T-helper 2 cell treated with Interferon-gamma antibody and Interleukin-4, amounts not matched to agents 100 ng/mL and 5 ng/mL, for 36 hours (primary cell): ENCODE results near the gene SHE. TPM values are rescaled to one million over a fixed set of nuclear protein-coding genes. Genes with fewer than 3 reads are reported as not detected.
"Not testable (repeated sequence)": the region's sequence is repeated elsewhere in the genome, so short reads cannot be mapped to it uniquely, and the experiment has no call there.

Source experiments
- intact Hi-C: fragments of 100-400 bp; cut with micrococcal nuclease; formaldehyde crosslinking; loops from one replicate; pipeline ENCODE4 v1.15.1; 2023
- total RNA-seq: library from RNA; stranded (reverse); gene quantifications from 2 replicates; pipeline ENCODE4 v1.2.3, GENCODE V29; 2022

SHE gene
- total RNA-seq, result not detected in 2 replicates

DNA sequence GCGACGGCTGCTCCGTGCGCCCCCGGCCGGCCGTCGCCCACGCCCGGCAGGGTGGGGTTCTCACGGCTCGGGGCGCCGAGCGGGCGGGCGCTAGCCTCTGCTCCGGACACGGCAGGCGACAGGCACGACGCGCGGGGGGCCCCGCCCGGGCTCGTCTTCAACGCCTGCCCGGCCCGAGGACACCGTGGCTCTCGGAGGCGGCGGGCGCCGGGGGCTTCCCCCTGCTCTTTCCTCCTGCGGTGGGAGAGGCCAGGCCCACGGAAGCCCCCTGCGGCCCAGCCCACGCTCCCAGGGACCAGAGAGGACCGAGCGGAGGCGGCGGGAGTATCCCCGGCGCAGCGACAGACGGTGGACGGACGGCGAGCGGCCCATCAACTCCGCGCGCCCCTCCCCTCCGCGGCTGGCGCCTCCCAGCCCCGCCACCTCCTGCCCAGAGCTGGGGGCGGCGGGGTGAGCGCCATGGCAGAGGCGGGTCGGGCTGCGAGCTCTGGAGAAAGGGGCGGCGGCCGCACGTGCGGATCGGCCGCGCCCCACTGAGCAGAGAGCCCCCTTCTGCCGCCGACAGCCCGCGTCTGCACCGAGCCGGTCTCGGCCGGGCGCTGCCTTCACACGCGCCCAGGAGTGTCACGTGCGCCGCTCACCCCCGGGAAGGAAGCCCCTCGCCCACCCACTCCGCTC, at the start of gene SHE, which contains the start of gene TDRD10:
SHE (minus strand) TSS at position 347 of the 678 bp plus-strand sequence. CDS start 386 bp downstream, outside the sequence.
TDRD10 (plus strand) TSS at position 154 of the 678 bp plus-strand sequence. CDS start 4,685 bp downstream, outside the sequence.
- intact Hi-C loops, result no loop called here

DNA sequence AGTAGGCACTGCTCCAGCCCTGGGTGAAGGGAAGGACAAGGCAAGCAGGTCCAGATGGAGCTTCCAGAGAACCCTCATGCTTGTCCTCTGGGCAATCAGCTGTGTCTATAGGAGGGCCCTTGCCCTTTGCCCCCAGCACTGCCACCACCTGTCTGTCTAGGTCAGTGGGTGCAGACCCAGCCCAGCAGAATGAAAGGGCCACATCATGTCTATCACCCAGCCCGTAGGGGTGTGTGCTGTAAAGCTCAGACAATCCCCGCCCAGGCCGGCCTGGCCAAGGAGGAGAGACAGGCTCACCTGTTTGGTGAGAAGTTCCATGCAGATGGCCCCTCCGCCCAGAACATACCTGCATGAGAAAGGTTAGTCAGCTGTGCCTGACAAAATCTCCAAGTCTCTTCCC, 49.3 kb upstream of the SHE start:
- intact Hi-C loops, result no loop called here

DNA sequence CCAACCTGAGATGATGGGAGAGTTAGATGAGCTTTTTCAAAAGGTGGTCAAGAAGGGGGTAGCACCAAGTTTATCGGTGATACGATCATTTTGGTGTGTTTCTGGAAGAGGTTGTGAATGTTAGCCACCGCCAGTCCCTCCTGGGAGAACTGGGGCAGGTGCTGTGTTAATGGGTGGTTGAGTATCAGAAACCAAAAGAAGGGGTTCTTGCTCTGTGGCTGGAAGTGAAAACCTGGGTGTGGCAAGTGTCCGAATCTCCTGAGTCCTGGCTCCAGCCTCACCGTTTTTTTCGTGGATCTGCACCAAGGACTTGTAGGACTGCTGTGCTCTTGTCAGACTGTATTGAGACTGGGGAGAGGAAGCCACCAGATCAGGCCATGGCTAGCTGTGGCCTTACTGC, 48.4 kb upstream of the SHE start:
- intact Hi-C loops, result no loop called here

DNA sequence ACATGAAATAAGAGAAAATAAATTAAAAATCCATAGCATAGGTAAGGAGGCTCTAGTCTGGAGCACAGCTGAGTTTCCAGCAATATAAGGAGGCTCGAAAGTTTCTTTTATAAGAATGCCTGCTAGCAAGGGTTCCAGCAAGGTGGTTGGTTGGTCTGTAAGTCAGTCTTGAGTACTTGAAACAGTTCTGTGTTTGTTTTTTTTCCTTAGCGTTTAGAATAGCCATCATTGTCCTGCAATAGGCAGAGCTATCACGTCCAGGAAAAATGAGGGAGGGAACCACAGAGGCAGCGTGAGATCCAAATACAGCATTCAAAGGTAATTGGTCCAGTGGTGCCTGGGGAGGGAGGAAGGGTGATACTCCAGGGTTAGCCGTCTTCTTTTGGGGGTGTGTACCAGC, 47.9 kb upstream of the SHE start:
- intact Hi-C loops, result no loop called here

DNA sequence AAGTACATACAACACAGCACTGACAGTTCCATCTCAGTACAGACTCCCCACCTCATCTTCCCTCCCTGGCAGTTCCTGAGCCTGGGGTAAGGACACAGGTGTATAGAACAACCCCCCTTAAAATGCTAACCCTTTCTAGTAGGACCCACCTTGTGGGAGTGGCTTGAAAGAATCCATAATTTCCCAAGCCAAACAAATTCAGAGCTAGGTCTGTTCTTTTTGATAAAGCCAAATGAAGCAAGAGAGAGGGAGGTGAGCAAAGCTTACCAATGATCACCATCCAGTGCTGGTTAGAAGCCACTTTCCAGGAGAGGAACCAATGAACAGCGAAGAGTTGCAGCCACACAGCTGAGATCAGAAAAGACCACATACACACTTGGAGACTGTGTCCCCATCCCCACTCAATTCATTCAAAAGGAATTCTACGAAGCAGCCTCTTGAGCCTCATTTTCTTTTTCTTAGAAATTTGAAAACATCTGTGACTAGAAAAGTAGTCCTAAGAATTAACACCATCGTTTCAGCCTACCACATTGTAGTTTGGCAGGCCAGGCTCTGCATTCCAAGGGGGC, 47.1 kb upstream of the SHE start:
- intact Hi-C loops, result no loop called here

DNA sequence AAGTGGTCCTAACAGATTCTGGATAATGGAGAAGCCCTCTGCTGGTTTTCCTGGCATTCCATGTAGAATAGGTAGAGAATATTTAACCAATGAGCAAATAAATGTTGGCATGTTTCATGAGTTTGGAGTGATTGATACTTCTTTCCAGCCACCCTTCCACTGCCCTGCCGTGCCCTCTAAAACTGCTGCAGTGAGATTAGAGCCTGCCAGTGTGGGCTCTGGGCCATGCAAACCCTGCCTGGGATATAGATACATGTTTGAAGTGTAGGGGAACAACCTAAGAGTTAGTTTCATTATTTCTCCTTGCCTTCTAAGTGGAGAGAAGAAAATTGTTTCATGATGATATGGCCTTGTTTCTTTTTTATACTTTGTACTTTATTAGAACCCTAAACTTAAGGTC, 45.8 kb upstream of the SHE start:
- intact Hi-C loops, result no loop called here

DNA sequence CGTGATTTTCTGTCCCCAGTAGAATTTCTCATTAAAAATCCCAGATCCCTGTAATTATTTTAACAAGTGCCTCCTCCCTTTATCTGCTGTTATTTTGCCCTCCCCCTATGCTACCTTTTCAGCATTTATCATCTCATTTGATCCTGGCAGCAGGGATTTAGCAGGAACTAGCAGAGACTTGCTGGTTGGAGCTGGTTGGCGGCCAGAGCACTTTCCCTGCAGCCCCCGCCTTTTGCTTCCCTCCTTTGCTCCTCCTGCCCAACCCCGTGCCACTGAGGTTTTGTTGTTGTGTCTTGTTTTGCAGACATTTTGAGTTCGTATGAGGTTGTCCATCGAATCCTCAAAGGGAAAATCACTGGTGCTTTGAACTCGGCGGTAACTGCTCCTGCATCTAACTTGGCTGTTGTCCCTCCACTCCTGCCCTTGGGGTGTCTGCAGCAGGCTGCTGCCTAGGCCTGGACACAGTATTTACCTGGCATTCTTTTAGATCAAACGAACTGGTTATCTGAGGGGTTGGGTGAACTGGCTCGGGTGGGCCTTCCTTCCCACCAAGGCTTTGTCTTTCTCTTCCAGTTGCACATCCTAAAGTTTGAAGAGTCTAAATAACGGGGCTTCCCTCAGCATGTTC, 45.0 kb upstream of the SHE start:
- intact Hi-C loops, result no loop called here

DNA sequence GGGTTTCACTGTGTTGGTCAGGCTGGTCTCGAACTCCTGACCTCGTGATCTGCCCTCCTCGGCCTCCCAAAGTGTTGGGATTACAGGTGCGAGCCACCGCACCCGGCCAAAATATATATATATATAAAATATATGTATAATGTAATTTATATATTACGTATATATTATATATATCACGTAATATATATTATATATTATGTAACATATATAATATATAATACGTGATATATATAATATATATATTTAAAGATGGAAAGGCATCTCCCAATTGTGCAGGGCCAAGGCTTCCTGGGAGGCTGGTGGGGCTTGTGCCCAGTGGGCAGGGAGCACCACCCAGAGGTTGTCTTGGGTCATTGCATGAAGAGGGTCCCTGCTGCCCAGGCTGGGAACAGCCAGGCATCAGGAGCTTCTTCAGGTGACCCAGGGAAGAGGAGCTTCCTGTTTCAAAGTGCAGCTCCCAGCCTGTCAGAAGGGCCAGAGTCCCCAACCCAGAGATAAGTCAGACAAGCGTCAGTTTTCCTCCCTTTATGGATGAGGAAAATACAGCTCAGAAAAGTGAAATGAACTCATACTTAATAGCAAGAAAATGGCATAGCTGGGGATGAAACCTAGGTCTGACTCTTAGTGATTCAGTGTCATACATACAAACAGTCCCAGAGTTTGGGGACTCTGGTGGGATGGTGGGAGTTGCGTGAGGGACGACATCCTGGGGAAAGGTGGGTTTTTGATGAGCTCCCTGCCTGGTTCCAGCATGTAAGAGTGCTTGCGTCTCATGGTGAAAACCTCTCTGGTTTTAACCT, 44.3 kb upstream of the SHE start:
- intact Hi-C loops, result loop anchor here (1.0 kb wide), 1 partner anchor 66 kb away; no protein-coding TSS in a partner anchor

DNA sequence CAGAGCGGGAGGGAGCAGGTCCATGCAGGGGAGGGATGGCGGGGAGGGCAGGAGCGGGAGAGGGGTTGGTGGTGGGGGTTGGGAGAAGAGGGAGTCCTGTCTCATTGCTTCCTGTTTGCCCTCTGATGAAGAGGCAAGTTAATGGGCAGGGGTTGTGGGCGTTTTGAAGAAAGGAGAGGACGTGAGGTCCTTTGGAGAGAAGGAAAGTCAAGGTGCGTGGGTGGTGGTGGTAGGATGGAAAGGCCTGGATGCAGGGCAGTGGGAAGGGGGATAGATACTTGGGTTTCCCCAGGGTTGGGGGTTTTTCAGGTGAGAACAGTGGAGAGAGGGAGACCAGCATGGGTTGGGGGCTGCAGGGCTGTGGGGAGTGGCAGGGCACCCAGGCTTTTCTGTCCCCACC, 39.0 kb upstream of the SHE start:
- intact Hi-C loops, result no loop called here

DNA sequence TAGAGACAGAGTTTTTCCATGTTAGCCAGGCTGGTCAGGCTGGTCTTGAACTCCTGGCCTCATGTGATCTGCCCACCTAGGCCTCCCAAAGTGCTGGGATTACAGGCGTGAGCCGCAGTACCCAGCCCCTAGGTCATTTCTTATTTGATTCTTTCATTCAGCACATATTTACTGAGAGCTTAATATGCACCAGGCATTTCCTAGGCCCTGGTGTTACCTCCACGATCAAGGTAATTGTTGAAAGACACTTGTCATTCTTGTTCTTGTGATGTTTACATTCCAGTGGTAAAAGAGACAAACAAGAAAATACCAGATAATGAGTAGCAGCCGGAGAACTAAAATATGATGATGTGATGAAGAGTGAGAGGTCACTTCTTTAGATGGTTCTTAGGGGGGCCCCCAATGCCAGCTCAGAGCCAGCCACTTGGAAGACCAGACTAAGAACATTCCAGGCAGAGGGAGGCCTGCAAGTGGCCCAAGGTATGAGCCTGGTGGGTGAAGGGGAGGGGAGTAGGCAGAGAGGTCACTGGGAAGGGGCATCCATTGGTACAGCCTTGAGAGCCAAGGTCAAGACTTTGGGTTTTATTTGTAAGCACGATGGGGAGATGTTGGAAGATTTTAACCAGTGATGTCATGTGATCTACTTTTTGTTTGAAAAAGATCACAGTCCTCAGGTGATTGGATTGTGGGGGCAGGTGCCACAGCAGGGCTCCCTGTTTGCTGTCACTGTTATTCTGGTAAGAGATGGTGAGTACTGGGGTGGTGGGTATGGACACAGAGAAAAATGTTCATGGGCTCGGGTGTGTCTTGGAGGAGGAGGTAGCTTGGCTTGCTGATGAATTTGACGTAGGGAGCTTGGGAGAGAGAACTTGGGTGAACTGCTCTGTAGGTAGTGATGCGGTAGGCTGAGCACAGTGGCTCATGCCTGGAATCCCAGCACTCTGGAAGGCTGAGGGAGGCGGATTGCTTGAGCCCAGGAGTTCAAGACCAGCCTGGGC, 37.6 kb upstream of the SHE start:
- intact Hi-C loops, result no loop called here

DNA sequence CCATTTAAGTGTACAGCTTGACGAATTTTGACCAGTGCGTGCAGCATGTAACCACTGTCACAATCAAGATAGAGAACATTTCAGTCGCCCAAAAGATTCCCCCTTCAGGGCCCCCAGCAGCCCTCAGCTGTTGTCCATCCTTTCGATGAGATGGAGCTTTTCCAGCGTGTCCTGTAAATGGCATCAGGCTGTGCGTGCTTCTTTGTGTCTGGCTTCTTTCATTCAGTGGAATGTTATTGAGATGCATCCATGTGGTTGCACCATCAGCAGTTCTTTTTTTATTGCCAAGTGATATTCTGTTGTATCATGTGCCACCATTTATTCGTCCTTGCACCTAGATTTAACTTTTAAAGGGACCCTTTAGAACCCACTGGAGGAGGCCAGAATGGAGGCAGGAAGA, 34.4 kb upstream of the SHE start:
- intact Hi-C loops, result no loop called here

DNA sequence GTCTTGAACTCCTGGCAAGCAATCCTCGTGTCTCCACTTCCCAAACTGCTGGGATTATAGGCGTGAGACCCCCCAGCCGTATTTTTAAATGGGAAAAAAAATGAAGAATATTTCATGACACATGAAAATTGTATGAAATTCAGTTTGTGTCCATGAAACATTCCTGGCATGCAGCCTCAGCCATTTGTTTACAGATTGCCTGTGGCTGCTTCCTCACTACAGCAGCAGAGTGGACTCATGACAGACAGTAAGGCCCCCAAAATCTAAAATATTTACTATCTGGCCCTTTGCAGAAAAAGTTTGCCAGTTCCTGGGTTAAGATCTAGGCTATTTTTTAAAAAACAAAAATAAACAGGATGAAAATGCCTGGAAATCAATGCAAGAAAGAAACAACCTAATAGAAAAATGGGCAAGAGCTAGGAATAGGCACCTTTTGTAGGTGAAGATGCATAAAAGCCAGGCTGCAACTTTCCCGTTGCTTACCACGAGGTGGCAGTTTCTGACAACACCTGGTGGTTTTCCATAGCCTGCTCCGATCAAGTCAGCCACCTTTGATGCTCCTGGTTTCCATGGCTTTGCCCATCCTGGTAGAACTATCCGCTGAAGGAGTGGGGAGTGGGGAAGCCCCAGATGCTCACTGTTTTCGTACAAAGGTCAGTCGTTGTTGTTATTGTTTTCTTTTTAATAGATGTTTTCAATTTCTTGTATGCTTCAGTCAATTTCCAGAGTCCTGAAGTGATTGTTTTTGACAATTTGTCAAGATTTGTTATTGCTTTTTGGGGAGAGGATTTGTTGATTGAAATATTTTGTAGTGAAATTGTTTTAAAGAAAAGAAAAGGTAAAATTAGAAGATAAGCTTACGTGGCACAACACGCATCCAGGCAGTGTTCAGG, 32.0 kb upstream of the SHE start:
- intact Hi-C loops, result no loop called here

DNA sequence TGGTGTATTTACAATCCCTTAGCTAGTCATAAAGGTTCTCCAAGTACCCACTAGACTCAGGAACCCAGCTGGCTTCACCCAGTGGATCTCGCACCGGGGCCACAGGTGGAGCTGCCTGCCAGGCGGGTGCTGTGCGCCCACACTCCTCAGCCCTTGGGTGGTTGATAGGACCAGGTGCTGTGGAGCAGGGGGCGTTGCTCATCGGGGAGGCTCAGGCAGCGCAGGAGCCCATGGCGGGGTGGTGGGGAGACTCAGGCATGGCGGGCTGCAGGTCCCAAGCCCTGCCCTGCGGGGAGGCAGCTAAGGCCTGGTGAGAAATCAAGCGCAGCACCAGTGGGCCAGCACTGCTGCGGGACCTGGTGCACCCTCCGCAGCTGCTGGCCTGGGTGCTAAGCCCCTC, 29.7 kb upstream of the SHE start:
- intact Hi-C loops, result not testable (repeated sequence)

DNA sequence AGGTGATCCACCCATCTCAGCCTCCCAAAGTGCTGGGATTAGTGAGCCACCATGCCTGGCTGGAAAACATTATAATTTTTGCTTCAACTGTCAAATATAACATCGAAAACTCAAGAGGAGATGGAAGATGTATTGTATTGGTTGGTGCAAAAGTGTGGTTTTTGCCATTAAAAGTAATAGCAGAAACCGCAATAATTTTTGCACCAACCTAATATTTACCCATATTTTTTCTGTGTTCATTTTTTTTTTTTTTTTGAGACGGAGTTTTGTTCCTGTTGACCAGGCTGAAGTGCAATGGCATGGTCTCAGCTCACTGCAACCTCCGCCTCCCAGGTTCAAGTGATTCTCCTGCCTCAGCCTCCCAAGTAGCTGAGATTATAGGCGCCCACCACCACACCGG, 27.1 kb upstream of the SHE start:
- intact Hi-C loops, result no loop called here

DNA sequence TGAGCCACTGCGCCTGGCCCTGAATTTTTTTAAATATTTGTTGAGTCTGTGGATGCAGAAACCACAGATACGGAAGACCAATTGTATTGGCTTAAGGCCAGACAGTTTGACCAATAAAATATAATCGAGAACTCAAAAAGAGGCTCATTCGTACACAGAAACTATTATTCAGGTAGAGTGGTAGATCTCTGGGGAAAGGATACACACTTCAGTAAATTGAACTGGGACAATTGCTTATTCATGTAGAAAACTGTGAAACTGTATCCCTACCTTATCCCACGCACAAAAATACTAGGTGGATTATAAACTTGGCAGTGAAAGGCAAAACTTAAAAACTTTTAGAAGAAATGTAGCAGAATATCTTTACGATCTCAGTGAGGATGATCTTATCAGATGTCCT, 25.0 kb upstream of the SHE start:
- intact Hi-C loops, result no loop called here

DNA sequence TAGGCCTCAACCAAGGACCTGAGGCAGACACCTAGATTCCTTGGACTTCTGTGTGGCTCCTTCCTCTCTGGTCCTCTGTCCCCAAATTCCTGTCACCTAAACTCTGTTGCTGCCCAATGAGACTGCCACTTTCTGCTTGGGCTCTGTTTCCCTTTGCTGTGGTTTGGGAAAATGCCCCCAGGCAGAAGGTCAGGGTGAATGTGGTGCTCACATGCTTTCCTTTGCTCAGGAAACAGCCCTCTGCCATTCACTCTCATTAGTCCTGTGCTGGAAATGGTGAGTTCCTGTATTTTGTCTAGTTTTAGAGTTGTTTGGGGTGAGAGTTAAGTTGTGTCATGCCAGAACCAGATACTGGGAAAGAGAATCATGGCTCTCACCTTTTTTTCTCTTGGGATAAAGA, 22.7 kb upstream of the SHE start:
- intact Hi-C loops, result no loop called here

DNA sequence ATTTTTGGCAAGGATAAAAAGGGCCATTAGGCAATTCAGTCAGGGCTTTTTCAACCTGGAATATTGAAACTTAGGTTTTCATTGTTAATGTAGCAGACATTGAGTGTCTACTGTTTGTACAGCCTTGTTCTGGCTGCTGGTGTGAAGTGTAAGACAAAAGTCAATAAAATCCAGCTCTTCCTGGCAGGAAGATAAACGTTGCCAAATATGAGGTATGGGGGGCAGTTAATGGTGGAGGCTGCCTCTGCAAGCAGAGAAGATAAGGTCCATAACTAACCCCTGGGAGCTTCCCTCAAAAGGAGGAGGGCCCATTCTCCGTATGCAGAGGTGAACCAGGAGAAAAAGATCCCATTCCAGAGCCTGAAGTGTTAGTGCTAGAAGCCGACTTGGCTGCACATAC, 19.5 kb upstream of the SHE start:
- intact Hi-C loops, result no loop called here

DNA sequence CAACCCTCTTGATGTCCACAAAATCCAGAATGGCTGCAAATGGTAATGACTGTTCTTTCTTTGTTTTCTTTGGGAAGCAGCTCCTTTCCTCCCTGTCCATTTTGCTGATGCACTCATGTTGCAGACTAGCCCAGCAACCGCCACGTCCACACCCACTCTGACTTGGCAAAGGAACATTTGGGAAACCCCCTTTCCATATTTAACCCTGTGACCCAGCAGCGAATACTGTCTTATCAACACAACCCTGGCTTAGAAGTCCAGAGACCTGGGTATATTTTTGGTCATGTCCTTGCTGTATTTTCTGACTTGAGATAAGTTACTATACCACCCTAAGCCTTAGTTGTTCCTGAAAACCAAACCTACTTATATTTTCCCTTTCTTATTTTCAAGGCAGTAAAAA, 18.1 kb upstream of the SHE start:
- intact Hi-C loops, result no loop called here

DNA sequence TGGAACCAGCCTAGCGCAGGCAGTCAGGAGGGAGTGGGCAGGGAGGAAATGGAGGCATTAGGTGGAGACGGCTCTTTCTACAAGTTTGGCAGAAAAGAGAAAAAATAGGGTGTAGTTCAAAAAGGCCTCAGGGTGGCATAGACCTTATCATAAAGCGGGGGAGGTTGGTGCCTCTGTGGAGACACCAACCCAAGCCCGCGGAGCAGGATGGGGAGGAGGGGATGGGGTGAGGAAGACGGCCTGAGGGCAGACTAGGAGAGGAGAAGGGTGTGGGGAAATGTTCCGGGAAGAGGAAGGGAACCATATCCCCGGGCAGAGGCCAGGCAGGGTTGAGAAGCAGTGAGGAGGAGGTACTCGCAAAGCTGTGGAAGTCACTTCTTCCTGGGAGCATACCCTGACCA, 17.4 kb upstream of the SHE start:
- intact Hi-C loops, result no loop called here

DNA sequence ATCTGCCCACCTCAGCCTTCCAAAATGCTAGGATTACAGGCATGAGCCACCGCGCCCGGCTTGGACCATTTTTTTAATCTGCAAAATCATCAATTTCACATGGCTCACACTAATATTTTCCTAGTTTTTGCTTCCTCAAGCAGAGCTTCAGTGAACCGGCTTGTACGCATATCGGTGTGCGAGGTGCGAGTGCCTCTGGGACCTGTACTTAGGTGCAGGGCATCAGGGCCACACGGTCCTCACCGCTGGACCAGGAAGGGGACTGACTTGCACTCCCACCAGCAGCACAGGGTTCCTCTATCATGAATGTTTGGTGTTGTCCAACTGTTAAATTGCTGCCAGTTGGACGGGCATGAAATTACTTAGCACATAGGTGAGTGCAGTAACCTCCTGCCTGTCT, 15.4 kb upstream of the SHE start:
- intact Hi-C loops, result no loop called here
